ENCODE results near the gene KATNAL1. TPM values are rescaled to one million over a fixed set of nuclear protein-coding genes. Genes with fewer than 3 reads are reported as not detected.

The KATNAL1 gene
- total RNA-seq, 1 donor from 2014 or later, result 76.3 TPM

GRCh38 chr13:30332456-30333143 is 25.2 kb upstream of the KATNAL1 start:
- no peak for DNase-seq

DNA sequence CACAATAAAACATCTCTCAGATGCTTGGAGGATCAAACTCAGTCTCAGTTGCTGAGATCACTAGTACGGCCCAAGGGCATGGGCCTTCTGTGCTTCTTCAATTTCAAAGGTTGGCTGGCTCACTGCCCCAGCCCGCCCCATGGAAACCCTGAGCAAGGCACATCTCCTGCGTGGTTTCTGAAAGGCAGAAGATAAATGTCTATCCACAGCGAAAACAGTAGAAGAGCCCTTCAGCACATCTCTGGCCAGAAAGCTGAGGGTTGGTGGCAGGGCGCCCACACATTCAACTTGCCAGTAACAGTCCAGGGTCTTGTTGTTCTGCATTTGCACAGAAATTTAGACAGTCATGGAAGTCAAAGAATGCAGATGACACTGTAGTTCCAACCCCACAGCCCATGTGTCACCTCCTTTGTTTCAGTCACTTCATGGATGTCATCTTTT is 24.0 kb upstream of the KATNAL1 start:
- no peak for DNase-seq

GRCh38 chr13:30329009-30329585 is 21.7 kb upstream of the KATNAL1 start:
- DNase-seq, result no peak

DNA sequence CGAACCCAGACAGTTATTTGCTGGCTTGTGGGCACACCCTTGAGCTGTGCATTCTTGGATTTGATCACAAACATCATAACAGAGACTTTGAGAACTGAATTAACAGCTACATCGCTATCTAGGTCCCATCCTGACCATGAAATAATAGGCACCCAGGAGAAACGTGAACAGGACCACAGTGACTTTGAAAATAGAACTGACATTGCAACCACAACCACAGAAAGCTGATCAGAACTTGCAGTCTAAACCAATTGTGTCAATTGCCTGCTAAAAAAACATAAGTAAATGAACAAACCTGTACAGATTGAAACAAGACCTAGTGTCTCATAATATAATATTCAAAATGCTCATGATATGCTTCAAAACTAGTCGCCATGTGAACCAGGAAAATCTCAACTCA is 18.3 kb upstream of the KATNAL1 start:
- no peak for DNase-seq

GRCh38 chr13:30323524-30323923 is 16.2 kb upstream of the KATNAL1 start:
- DNase-seq, result no peak

GRCh38 chr13:30322428-30322827 is 15.1 kb upstream of the KATNAL1 start:
- no peak for DNase-seq

- DNase-seq, result no peak
Measured at GRCh38 chr13:30321256-30321655, 13.9 kb upstream of the KATNAL1 start.

- no peak for DNase-seq
Measured at GRCh38 chr13:30319655-30320054, 12.3 kb upstream of the KATNAL1 start.

DNA sequence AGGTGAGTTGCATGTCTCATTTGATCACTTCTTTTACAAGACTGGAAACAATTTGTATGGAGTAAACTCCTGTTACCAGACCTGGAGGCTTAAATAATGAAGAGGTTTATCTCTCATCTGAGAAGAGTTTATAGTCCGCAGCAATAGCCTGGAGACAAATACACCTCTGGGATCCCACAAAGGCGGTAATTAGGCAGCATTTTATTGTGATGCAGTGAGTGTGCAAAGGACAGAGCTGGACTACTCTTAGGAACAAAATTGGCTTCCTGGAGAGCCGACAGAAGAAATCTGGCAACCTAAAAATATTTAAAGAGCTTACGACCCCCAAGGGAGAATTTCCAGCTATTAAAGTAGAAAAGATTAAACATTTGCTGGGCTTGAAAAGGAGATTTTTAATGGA is 11.8 kb upstream of the KATNAL1 start:
- DNase-seq, result no peak

DNA sequence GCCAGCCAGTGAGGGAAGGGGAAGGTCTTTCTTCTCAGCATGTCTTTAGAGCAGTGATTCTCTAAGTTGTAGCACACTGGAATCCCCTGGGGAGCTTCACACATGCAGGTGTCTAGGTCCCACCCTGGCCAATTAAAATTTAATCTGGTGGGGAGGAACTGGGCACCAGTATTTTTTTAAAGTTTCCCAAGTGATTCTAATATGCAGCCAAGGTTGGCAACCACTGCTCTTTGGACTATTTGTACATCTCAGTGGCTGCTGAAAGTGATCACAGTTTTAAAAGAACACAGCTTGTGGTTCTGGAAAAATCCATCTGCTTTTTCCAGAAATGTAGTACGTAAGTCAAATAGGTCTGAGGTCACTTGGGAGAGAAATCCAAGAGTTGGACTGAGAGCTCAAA is 10.7 kb upstream of the KATNAL1 start:
- no peak for DNase-seq

- no peak for DNase-seq
Measured at GRCh38 chr13:30314562-30314961, 7.2 kb upstream of the KATNAL1 start.

- DNase-seq, result no peak
Measured at GRCh38 chr13:30314069-30314468, 6.7 kb upstream of the KATNAL1 start.

DNA sequence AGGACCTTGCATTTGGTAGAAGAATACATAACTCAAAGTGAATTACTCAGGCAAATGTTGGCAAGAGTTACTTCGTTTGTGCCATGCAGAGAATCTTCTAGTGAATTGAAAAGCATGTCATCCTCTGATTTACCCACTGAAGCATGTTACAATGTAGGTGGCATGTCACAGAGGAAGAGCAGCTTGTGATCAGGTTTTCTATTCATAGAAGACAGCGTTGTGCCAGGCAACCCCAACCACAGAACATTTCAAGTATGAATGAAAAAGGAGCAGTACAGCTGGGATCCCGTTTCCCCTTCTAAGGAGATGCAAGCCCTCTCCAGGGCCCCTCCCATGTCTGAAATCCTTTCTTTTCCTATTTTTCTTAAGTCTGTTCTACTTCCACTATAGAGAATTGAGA is 6.0 kb upstream of the KATNAL1 start:
- no peak for DNase-seq

GRCh38 chr13:30312904-30313303 is 5.6 kb upstream of the KATNAL1 start:
- no peak for DNase-seq

- no peak for DNase-seq
Measured at GRCh38 chr13:30308548-30308947, 1.2 kb upstream of the KATNAL1 start.

DNA sequence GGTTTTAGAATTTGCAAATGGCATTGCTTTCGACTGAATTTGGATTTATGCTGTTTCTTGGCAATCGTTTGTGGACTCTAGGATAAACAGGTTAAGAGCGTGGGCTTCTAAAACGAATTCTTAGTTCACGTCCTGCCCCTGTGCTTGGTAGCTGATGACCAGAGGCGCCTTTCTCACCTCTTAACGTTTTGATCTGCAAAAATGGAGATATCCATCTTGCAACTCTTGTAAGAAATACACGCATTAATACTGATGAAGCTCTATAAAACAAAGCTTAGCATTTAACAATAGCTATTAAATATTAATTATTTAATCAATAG is 580 bp upstream of the KATNAL1 start:
- DNase-seq, result no peak

- peak; percentile 90 for DNase-seq
Measured at GRCh38 chr13:30306762-30307193, 573 bp downstream of the KATNAL1 start.

DNA sequence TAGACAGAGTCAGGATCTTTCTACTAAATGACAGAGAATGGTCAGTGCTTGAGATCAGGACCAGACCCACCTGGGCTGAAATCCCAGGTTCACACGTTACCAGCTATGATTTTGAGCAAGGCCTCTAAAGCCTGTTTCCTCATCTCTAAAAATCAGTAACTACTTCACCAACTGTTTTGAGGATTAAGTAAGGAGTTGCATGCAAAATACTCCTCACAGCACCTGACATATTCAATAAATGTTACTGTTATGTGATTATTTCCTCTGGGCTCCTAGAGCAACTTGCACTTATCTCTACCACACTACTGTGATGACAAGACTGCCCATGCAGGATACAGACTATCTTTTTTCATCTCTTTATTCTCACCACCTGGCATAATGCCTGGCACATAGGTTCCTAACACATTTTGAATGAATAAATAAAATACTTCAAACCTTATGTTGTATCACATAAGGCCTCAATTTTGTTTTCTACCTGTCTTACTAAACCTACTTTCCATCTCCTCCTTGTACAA is 1.8 kb downstream of the KATNAL1 start:
- DNase-seq, result no peak

GRCh38 chr13:30303269-30303668 is 4.1 kb downstream of the KATNAL1 start:
- DNase-seq, result no peak

- no peak for DNase-seq
Measured at GRCh38 chr13:30301827-30302226, 5.5 kb downstream of the KATNAL1 start.

DNA sequence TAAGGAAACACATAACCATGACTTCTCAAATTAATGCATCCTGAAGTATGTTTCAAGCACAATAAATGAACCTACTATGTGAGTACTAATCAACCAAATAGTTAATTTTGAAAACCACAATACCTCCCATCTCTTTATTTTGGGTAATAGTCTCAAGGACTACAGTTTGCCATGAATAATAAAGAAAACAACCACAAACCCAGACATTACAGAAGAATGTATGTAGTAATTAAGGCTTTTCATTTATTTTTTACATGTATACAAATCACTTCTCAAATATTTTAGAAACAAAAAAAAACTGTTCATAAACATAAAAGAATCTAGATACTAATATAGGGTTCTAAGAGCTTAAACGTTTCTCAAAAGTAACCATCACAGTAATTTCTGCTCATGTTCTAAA is 6.8 kb downstream of the KATNAL1 start:
- DNase-seq, result no peak

- DNase-seq, result no peak
Measured at GRCh38 chr13:30299786-30300185, 7.6 kb downstream of the KATNAL1 start.

DNA sequence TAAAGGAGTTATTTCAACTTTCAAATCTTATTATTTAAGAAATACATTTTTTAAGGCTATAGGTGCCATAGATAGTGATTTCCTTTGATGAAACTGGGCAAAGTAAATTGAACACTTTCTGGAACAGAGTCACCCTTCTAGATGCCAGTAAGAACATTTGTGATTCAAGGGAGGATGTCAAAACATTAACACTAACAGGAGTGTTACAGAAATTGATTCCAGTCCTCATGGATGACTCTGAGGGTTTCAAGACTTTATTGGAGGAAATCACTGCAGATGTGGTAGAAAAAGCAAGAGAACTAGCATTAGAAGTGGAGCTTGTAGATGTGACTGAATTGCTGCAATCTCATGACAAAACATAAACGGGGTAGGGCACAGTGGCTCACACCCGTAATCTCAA is 12.2 kb downstream of the KATNAL1 start:
- DNase-seq, result no peak

DNA sequence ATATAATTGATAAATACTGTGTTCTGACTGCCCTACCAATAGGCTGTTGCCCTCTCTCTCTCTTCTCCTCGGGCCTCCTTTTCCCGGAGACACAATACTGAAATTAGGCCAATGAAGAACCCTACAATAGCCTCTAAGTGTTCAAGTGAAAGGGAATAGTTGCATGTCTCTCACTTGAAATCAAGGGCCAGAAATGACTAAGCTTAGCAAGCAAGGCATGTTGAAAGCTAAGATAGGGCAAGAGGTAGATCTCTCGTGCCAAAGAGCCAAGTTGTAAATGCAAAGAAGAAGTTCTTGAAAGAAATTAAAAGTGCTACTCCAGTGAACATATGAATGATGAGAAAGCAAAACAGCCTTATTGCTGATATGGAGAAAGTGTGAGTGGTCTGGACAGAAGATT is 13.3 kb downstream of the KATNAL1 start:
- no peak for DNase-seq

Measured in occipital lobe (tissue), 2 donors.